COR-L47 (cell line): ENCODE measurements around the gene MFSD2B.

Experiments used
- DNase-seq: peaks from one replicate; lab custom pipeline; 2025; lab: John Stamatoyannopoulos, UW

MFSD2B gene

GRCh38 chr2:24050041-24050979, 40.4 kb downstream of the MFSD2B start:
- DNase-seq: no peak

- DNase-seq: no peak
These were observed 41.9 kb downstream of the MFSD2B start for GRCh38 chr2:24051833-24052232.

GRCh38 chr2:24052951-24053350, 43.1 kb downstream of the MFSD2B start:
- DNase-seq: no peak

GRCh38 chr2:24054366-24055010, 44.6 kb downstream of the MFSD2B start:
- DNase-seq: no peak

GRCh38 chr2:24055750-24056149, 45.9 kb downstream of the MFSD2B start:
- DNase-seq: no peak

- no peak for DNase-seq
These were observed 48.8 kb downstream of the MFSD2B start for GRCh38 chr2:24058564-24059271.

- DNase-seq: no peak
These were observed 55.5 kb downstream of the MFSD2B start for GRCh38 chr2:24065341-24065740.

- DNase-seq: no peak
These were observed 62.4 kb downstream of the MFSD2B start for GRCh38 chr2:24072259-24072658.

- DNase-seq: no peak
These were observed 63.9 kb downstream of the MFSD2B start for GRCh38 chr2:24073816-24074215.

GRCh38 chr2:24075259-24075658, 65.4 kb downstream of the MFSD2B start:
- DNase-seq: no peak
